ENCODE measurements around the gene TNPO3. TPM values are rescaled to one million over a fixed set of nuclear protein-coding genes. Genes with fewer than 3 reads are reported as not detected.

The TNPO3 gene
- total and polyA plus RNA-seq, 7 donors, result 22.6 to 62.1 (median 37.0) TPM

DNA sequence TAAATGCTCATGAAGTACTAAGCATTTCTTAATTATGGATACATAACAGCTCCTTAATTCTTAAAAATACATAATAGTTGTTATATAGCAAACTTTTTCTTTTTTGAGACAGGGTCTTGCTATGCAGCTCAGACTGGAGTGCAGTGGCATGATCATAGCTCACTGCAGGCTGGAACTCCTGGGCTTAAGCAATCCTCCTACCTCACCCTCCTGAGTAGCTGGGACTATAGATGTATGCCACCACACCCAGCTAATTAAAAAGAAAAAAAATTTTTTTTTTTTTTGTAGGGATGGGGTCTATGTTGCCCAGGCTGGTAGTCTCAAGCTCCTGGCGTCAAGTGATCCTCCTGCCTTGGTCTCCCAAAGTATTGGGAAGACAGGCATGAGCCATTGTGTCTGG lies 86.3 kb downstream of the TNPO3 start:
- no peaks in the 10 kb centered on the region for H3K9me3 ChIP-seq
- H3K4me3 ChIP-seq, result no peak overlapping the region
- peaks cover 2% of the 10 kb centered on the region for H3K4me1 ChIP-seq
- no peak for ATAC-seq
- intact Hi-C loops (cut with DNase I), result no loop called here
- WGBS, 3 donors, result 89 to 100% (median 96%) methylated on average over 1 of the region's 1 CpG
- H3K27me3 ChIP-seq (ENCODE audit: insufficient read depth in 3 of 3, low read length in 2 of 3), result no peaks in the 10 kb centered on the region
- H3K36me3 ChIP-seq (ENCODE audit: insufficient read depth in 1 of 2, low read depth in 1 of 2), result peaks cover 20 to 90% of the 10 kb centered on the region in 2 donors
- DNase-seq, result no peak
- TF ChIP-seq, protein P1, sequence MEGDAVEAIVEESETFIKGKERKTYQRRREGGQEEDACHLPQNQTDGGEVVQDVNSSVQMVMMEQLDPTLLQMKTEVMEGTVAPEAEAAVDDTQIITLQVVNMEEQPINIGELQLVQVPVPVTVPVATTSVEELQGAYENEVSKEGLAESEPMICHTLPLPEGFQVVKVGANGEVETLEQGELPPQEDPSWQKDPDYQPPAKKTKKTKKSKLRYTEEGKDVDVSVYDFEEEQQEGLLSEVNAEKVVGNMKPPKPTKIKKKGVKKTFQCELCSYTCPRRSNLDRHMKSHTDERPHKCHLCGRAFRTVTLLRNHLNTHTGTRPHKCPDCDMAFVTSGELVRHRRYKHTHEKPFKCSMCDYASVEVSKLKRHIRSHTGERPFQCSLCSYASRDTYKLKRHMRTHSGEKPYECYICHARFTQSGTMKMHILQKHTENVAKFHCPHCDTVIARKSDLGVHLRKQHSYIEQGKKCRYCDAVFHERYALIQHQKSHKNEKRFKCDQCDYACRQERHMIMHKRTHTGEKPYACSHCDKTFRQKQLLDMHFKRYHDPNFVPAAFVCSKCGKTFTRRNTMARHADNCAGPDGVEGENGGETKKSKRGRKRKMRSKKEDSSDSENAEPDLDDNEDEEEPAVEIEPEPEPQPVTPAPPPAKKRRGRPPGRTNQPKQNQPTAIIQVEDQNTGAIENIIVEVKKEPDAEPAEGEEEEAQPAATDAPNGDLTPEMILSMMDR (IDR thresholded peaks at IDR 0.05), result no peak
- H3K27ac ChIP-seq, result no peak overlapping the region

DNA sequence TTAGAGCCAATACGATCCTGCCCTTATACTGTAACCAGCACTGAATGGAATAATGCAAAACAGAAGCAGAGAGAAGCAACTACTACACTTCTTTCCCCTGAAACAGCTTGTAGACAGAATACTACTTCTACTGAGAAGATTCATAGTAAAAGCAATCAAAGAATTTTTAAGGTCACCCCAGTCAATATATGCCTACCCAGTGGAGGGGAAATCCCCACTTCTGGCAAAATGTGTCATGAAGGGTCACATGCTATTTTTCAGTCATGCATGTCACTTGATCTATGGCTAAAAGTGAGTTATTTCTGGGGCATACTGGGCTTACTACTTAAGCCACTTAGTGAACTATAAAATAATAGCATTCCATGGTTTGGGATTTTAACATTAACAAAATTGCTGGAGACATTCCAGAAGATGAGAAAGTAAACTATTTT lies 91.6 kb downstream of the TNPO3 start:
- TF ChIP-seq, protein P1 (IDR thresholded peaks at IDR 0.05), result no peak
- WGBS, 3 donors, result 89 to 92% (median 91%) methylated on average over 1 of the region's 1 CpG
- Histone ChIP-seq H3K4me3 (no peak overlapping the region), H3K36me3 (ENCODE audit: insufficient read depth in 1 of 2, low read depth in 1 of 2) (peaks cover 8 to 84% of the 10 kb centered on the region in 2 donors), H3K27ac (no peak overlapping the region), H3K9me3 (no peaks in the 10 kb centered on the region), H3K4me1 (peaks cover 4% of the 10 kb centered on the region), H3K27me3 (ENCODE audit: insufficient read depth in 3 of 3, low read length in 2 of 3) (no peaks in the 10 kb centered on the region)
- no peak for DNase-seq
- intact Hi-C loops (cut with DNase I), result no loop called here
- ATAC-seq, result no peak

DNA sequence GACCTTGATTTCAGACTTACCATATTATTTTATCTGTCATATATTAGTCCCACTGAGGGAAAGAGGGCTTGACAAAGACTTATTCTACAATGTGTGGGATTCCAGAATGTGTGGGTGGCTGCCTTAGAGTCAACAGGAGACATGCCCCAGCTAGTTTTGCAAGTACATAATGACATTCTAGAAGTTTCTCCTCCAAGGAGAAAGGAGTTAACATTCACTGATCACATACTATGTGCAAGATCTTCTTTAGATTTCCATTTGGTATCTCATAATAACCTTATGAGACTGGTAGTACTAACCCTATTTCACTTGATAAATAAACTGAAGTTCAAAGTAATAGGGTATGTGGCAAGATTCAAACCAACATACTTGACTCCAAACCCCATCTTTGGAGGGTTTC lies 92.0 kb downstream of the TNPO3 start:
- H3K27me3 ChIP-seq (ENCODE audit: insufficient read depth in 3 of 3, low read length in 2 of 3), result no peaks in the 10 kb centered on the region
- DNase-seq (no peak), ATAC-seq (no peak)
- peaks cover 4% of the 10 kb centered on the region for H3K4me1 ChIP-seq
- TF ChIP-seq, protein P1 (IDR thresholded peaks at IDR 0.05), result no peak
- no peak overlapping the region for H3K4me3 ChIP-seq
- H3K9me3 ChIP-seq, result no peaks in the 10 kb centered on the region
- H3K27ac ChIP-seq, result no peak overlapping the region
- H3K36me3 ChIP-seq (ENCODE audit: insufficient read depth in 1 of 2, low read depth in 1 of 2), result peaks cover 8 to 84% of the 10 kb centered on the region in 2 donors
- intact Hi-C loops (cut with DNase I), result no loop called here

DNA sequence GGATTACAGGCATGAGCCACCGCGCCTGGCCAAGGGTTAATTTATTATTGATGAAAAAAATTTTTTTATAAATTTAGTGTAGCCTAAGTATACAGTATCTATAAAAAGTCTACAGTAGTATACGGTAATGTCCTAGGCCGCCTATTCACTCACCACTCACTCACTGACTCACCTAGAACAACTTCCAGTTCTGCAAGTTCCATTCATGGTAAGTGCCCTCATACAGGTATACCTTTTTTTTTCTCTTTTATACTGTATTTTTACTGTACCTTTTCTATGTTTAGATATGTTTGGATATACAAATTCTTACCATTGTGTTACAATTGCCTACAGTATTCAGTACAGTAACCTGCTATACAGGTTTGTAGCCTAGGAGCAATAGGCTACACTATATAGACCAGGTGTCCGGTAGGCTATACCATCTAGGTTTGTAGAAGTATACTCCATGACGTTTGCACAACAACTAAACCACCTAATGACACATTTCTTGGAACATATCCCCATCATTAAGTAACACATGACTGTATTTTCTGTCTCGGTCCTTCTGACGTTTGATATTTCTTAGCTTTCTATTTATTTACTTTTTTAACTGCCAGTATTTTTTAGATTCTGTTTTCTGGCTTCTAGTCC lies 93.8 kb downstream of the TNPO3 start:
- TF ChIP-seq, protein P1 (IDR thresholded peaks at IDR 0.05), result no peak
- Histone ChIP-seq H3K27me3 (ENCODE audit: insufficient read depth in 3 of 3, low read length in 2 of 3) (no peaks in the 10 kb centered on the region), H3K36me3 (ENCODE audit: insufficient read depth in 1 of 2, low read depth in 1 of 2) (peaks cover 1 to 84% of the 10 kb centered on the region in 2 donors), H3K9me3 (no peaks in the 10 kb centered on the region), H3K4me1 (peaks cover 4% of the 10 kb centered on the region), H3K4me3 (no peak overlapping the region), H3K27ac (no peak overlapping the region)
- 90 to 91% (median 91%) methylated on average over 8 of the region's 8 CpGs for WGBS, 3 donors
- no peak for ATAC-seq
- DNase-seq, result no peak
- intact Hi-C loops (cut with DNase I), result no loop called here

DNA sequence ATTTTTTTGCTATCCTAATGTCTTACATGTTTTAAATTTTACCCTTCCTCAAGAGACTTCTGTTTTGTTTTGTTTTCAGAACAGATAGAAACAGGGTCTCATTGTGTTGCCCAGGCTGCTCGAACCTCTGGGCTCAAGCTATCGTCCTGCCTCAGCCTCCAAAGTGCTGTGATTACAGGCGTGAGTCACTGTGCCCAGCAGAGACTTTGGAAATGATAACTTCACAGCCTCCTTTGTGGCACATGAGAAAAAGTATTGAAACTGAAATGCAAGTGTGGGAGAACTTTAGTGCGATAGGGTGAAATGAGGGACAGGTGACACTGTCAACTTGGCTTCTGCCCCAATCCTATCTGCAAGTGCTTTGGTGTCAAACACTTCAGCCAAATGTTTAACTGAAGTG lies 95.6 kb downstream of the TNPO3 start:
- intact Hi-C loops (cut with DNase I), result no loop called here
- DNase-seq (no peak), ATAC-seq (no peak)
- no peak overlapping the region for H3K27ac ChIP-seq
- TF ChIP-seq, protein P1 (IDR thresholded peaks at IDR 0.05), result no peak
- H3K27me3 ChIP-seq (ENCODE audit: insufficient read depth in 3 of 3, low read length in 2 of 3), result no peaks in the 10 kb centered on the region
- peaks cover 4% of the 10 kb centered on the region for H3K4me1 ChIP-seq
- WGBS, 3 donors, result 94 to 96% (median 95%) methylated on average over 4 of the region's 4 CpGs
- H3K4me3 ChIP-seq, result no peak overlapping the region
- peaks cover 4 to 85% of the 10 kb centered on the region in 2 donors for H3K36me3 ChIP-seq (ENCODE audit: insufficient read depth in 1 of 2, low read depth in 1 of 2)
- no peaks in the 10 kb centered on the region for H3K9me3 ChIP-seq
